BLaER1 treated with 17β-estradiol and CSF1 and Interleukin-3, amounts not matched to agents 10 nM and 100 nM (cell line): Measurements from ENCODE around the gene DMAC2L.

Source experiments
- H3K27ac ChIP-seq, 11 experiments: shearing (Covaris generic); formaldehyde crosslinking; 2 replicates each; pipeline ENCODE4 v1.8.1; 2022
- H3K27me3 ChIP-seq, 11 experiments: shearing (Covaris generic); formaldehyde crosslinking; 2 replicates each; pipeline ENCODE4 v1.8.1; 2022
- H3K36me3 ChIP-seq, 11 experiments: shearing (Covaris generic); formaldehyde crosslinking; 2 replicates each; pipeline ENCODE4 v1.8.1; 2022
- H3K4me1 ChIP-seq, 10 experiments: shearing (Covaris generic); formaldehyde crosslinking; 2 replicates each; pipeline ENCODE4 v1.8.1; 2022
- H3K4me2 ChIP-seq, 11 experiments: shearing (Covaris generic); formaldehyde crosslinking; 2 replicates each; pipeline ENCODE4 v1.8.1; 2022
- H3K4me3 ChIP-seq, 10 experiments: shearing (Covaris generic); formaldehyde crosslinking; 2 replicates each; pipeline ENCODE4 v1.8.1; 2022
- H3K9ac ChIP-seq, 11 experiments: shearing (Covaris generic); formaldehyde crosslinking; 2 replicates each; pipeline ENCODE4 v1.8.1; 2022
- H3K9me3 ChIP-seq, 11 experiments: shearing (Covaris generic); formaldehyde crosslinking; replicated peaks in 1 of 11; 2 replicates each; pipeline ENCODE4 v1.8.1; 2022
- H4K20me1 ChIP-seq, 11 experiments: shearing (Covaris generic); formaldehyde crosslinking; 2 replicates each; pipeline ENCODE4 v1.8.1; 2022
- Cebpa-rat ChIP-seq, 11 experiments: shearing (Covaris generic); IDR thresholded peaks; 2 replicates each; pipeline ENCODE4 v1.8.1; 2022

Gene DMAC2L

GRCh38 chr14:50335389-50335788, 23.3 kb downstream of the DMAC2L start:
- peak overlapping the region; percentile 56 to 88 (median 72) for H3K4me2 ChIP-seq
- peak overlapping the region in 8 of 11 experiments; percentile 27 to 69 (median 36); a peak in 9 of 22 replicates for H3K27ac ChIP-seq
- TF ChIP-seq Cebpa-rat (IDR thresholded peaks at IDR 0.05) = no peak

GRCh38 chr14:50335989-50336824, 24.1 kb downstream of the DMAC2L start:
- Histone ChIP-seq H3K9me3 (no peaks in the 10 kb centered on the region), H3K27ac (peak overlapping the region in 9 of 11 experiments; percentile 27 to 69 (median 37); a peak in 17 of 22 replicates), H3K4me1 (peaks cover 17 to 34% (median 22%) of the 10 kb centered on the region in 10 experiments), H3K9ac (peak overlapping the region in 9 of 11 experiments; percentile 19 to 48 (median 36); a peak in 12 of 22 replicates), H3K4me2 (peak overlapping the region; percentile 56 to 88 (median 72)), H3K27me3 (no peaks in the 10 kb centered on the region), H3K4me3 (peak overlapping the region in 1 of 10 experiments; percentile 20; a peak in 3 of 20 replicates), H4K20me1 (no peaks in the 10 kb centered on the region), H3K36me3 (peaks cover 0 to 14% (median 6%) of the 10 kb centered on the region in 11 experiments; a peak in 8 of 22 replicates)
- no peak for TF ChIP-seq Cebpa-rat (IDR thresholded peaks at IDR 0.05)

More at GRCh38 chr14:50335389-50335788, 23.3 kb downstream of the DMAC2L start:
- H3K4me3 ChIP-seq = no peak overlapping the region
- H3K9ac ChIP-seq = peak overlapping the region in 4 of 11 experiments; percentile 29 to 45 (median 40); a peak in 5 of 22 replicates
- no peaks in the 10 kb centered on the region for H3K27me3 ChIP-seq
- H4K20me1 ChIP-seq = no peaks in the 10 kb centered on the region
- H3K36me3 ChIP-seq = peaks cover 0 to 22% (median 9%) of the 10 kb centered on the region in 11 experiments; a peak in 13 of 22 replicates
- no peaks in the 10 kb centered on the region for H3K9me3 ChIP-seq
- H3K4me1 ChIP-seq = peaks cover 17 to 34% (median 22%) of the 10 kb centered on the region in 10 experiments

GRCh38 chr14:50338587-50338986, 26.5 kb downstream of the DMAC2L start:
- H4K20me1 ChIP-seq = no peaks in the 10 kb centered on the region
- 0 out of 22 replicates have a peak, but pooled peaks cover 0 to 5% (median 0%) of the 10 kb centered on the region in 11 experiments for H3K36me3 ChIP-seq
- H3K4me3 ChIP-seq = no peak overlapping the region
- H3K9ac ChIP-seq = no peak overlapping the region
- H3K4me1 ChIP-seq = peaks cover 18 to 46% (median 39%) of the 10 kb centered on the region in 10 experiments
- TF ChIP-seq Cebpa-rat (IDR thresholded peaks at IDR 0.05) = no peak
- no peaks in the 10 kb centered on the region for H3K9me3 ChIP-seq
- H3K27ac ChIP-seq = no peak overlapping the region
- H3K27me3 ChIP-seq = no peaks in the 10 kb centered on the region
- H3K4me2 ChIP-seq = no peak overlapping the region

GRCh38 chr14:50339178-50339804, 27.2 kb downstream of the DMAC2L start:
- Histone ChIP-seq H3K27me3 (no peaks in the 10 kb centered on the region), H3K4me3 (no peak overlapping the region), H4K20me1 (no peaks in the 10 kb centered on the region), H3K36me3 (0 out of 22 replicates have a peak, but pooled peaks cover 0 to 5% (median 0%) of the 10 kb centered on the region in 11 experiments), H3K4me1 (peaks cover 18 to 46% (median 43%) of the 10 kb centered on the region in 10 experiments), H3K9me3 (no peaks in the 10 kb centered on the region), H3K9ac (no peak overlapping the region), H3K27ac (no peak overlapping the region), H3K4me2 (no peak overlapping the region)
- no peak for TF ChIP-seq Cebpa-rat (IDR thresholded peaks at IDR 0.05)

GRCh38 chr14:50340045-50340444, 27.9 kb downstream of the DMAC2L start:
- Histone ChIP-seq H3K9ac (no peak overlapping the region), H3K4me2 (no peak overlapping the region), H3K9me3 (no peaks in the 10 kb centered on the region), H3K27me3 (no peaks in the 10 kb centered on the region), H3K4me1 (peaks cover 18 to 38% (median 36%) of the 10 kb centered on the region in 10 experiments), H3K27ac (no peak overlapping the region), H3K4me3 (no peak overlapping the region), H4K20me1 (no peaks in the 10 kb centered on the region), H3K36me3 (0 out of 22 replicates have a peak, but pooled peaks cover 0 to 5% (median 0%) of the 10 kb centered on the region in 11 experiments)
- no peak for TF ChIP-seq Cebpa-rat (IDR thresholded peaks at IDR 0.05)

DNA sequence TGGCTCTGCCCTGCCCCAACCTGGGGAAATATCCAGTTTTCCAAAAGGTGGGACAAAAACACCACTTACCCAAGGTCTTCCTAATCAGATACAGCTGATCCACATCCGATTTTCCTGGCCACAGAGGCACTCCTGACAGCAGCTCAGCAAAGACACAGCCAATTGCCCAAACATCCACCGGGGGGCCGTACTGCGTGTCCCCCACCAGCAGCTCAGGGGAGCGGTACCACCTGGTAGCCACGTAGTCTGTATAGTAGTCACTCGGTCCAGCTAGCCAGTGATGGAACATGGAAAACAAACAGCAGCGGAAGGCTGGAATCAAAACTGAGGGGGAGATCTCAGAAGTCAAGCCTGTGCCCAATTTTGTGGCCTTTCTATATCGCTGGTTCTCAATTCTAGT, 28.8 kb downstream of the DMAC2L start:
- Histone ChIP-seq H3K4me2 (no peak overlapping the region), H3K9me3 (no peaks in the 10 kb centered on the region), H3K4me3 (no peak overlapping the region), H3K36me3 (0 out of 22 replicates have a peak, but pooled peaks cover 0 to 5% (median 0%) of the 10 kb centered on the region in 11 experiments), H3K27ac (no peak overlapping the region), H3K9ac (no peak overlapping the region), H3K4me1 (peaks cover 11 to 29% (median 27%) of the 10 kb centered on the region in 10 experiments), H3K27me3 (no peaks in the 10 kb centered on the region), H4K20me1 (no peaks in the 10 kb centered on the region)
- TF ChIP-seq Cebpa-rat (IDR thresholded peaks at IDR 0.05) = no peak

GRCh38 chr14:50342221-50343078, 30.3 kb downstream of the DMAC2L start:
- H4K20me1 ChIP-seq = no peaks in the 10 kb centered on the region
- no peak for TF ChIP-seq Cebpa-rat (IDR thresholded peaks at IDR 0.05)
- H3K4me2 ChIP-seq = peak overlapping the region; percentile 13 to 70 (median 59)

GRCh38 chr14:50343434-50343833, 31.3 kb downstream of the DMAC2L start:
- Histone ChIP-seq H3K27me3 (no peaks in the 10 kb centered on the region), H3K4me2 (peak overlapping the region in 7 of 11 experiments; percentile 6 to 65 (median 59); a peak in 12 of 22 replicates), H4K20me1 (no peaks in the 10 kb centered on the region), H3K9me3 (no peaks in the 10 kb centered on the region), H3K27ac (no peak overlapping the region), H3K9ac (no peak overlapping the region), H3K4me3 (no peak overlapping the region), H3K36me3 (no peaks in the 10 kb centered on the region), H3K4me1 (peaks cover 8 to 25% (median 20%) of the 10 kb centered on the region in 10 experiments)
- TF ChIP-seq Cebpa-rat (IDR thresholded peaks at IDR 0.05) = no peak

More at GRCh38 chr14:50342221-50343078, 30.3 kb downstream of the DMAC2L start:
- Histone ChIP-seq H3K4me1 (peaks cover 4 to 22% (median 19%) of the 10 kb centered on the region in 10 experiments), H3K9me3 (no peaks in the 10 kb centered on the region), H3K27me3 (no peaks in the 10 kb centered on the region), H3K36me3 (0 out of 22 replicates have a peak, but pooled peaks cover 0 to 4% (median 0%) of the 10 kb centered on the region in 11 experiments), H3K27ac (no peak overlapping the region; a peak in 1 of 22 replicates), H3K9ac (peak overlapping the region in 8 of 11 experiments; percentile 3 to 48 (median 30); a peak in 10 of 22 replicates), H3K4me3 (peak overlapping the region in 3 of 10 experiments; percentile 6 to 37 (median 12); a peak in 3 of 20 replicates)
